ENCODE data around the gene RSL24D1.

The RSL24D1 gene

DNA sequence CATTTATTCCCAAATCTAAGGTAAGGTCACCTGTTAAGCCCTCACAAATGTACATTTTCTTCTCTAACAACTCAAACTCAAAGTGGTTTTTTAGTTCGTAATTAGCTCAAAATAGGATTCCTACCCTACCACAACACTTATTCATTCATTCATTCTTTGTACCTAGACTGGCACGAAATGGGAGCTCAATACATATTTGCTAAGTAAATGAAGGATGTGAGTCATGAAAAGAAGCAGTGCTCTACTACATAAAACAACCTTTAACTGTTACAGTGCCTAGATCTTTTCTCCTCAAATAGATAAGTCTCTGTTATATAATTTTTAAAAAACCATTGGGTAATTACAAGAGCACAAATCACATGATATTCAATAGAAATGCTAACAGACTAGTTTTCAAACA is 13.1 kb downstream of the RSL24D1 start:
- Histone ChIP-seq H3K9ac (ENCODE audit: low read length) (no peak overlapping the region), H3K4me2 (ENCODE audit: low read length) (no peak overlapping the region), H2AFZ (ENCODE audit: low read depth, low read length) (no peak overlapping the region), H3K36me3 (replicated peaks; ENCODE audit: low read depth, low read length) (peaks cover 51% of the 10 kb centered on the region), H3K4me1 (ENCODE audit: low read length) (peaks cover 8% of the 10 kb centered on the region), H3K4me3 (ENCODE audit: low read length) (no peak overlapping the region), H4K20me1 (ENCODE audit: insufficient read depth, low read length) (peaks cover 26% of the 10 kb centered on the region; the same call in 1 of the 2 replicates), H3K9me3 (ENCODE audit: insufficient read depth, low read length) (no peaks in the 10 kb centered on the region), H3K27ac (ENCODE audit: low read length) (no peak overlapping the region), H3K27me3 (ENCODE audit: low read depth, low read length) (no peaks in the 10 kb centered on the region), H3K79me2 (ENCODE audit: low read length) (peaks cover 45% of the 10 kb centered on the region)
- no peak for TF ChIP-seq CTCF (IDR thresholded peaks at IDR 0.05; ENCODE audit: low read depth, low read length)
- TF ChIP-seq EZH2phosphoT487 (IDR thresholded peaks at IDR 0.05; ENCODE audit: low read depth), result no peak

- no peak overlapping the region for H3K4me2 ChIP-seq (ENCODE audit: low read length)
- no peaks in the 10 kb centered on the region for H3K9me3 ChIP-seq (ENCODE audit: insufficient read depth, low read length)
- H4K20me1 ChIP-seq (ENCODE audit: insufficient read depth, low read length), result peaks cover 6% of the 10 kb centered on the region; the same call in 1 of the 2 replicates
- TF ChIP-seq EZH2phosphoT487 (IDR thresholded peaks at IDR 0.05; ENCODE audit: low read depth) (no peak), CTCF (IDR thresholded peaks at IDR 0.05; ENCODE audit: low read depth, low read length) (no peak)
- no peak overlapping the region for H3K4me3 ChIP-seq (ENCODE audit: low read length)
- H2AFZ ChIP-seq (ENCODE audit: low read depth, low read length), result no peak overlapping the region
- peaks cover 8% of the 10 kb centered on the region for H3K4me1 ChIP-seq (ENCODE audit: low read length)
- H3K27ac ChIP-seq (ENCODE audit: low read length), result no peak overlapping the region; the same call in 1 of the 2 replicates
- H3K36me3 ChIP-seq (replicated peaks; ENCODE audit: low read depth, low read length), result peaks cover 35% of the 10 kb centered on the region
- H3K27me3 ChIP-seq (ENCODE audit: low read depth, low read length), result no peaks in the 10 kb centered on the region
- no peak overlapping the region for H3K9ac ChIP-seq (ENCODE audit: low read length)
- peaks cover 3% of the 10 kb centered on the region; the same call in 1 of the 2 replicates for H3K79me2 ChIP-seq (ENCODE audit: low read length)
These were observed 17.6 kb downstream of the RSL24D1 start for GRCh38 chr15:55179141-55179540.

DNA sequence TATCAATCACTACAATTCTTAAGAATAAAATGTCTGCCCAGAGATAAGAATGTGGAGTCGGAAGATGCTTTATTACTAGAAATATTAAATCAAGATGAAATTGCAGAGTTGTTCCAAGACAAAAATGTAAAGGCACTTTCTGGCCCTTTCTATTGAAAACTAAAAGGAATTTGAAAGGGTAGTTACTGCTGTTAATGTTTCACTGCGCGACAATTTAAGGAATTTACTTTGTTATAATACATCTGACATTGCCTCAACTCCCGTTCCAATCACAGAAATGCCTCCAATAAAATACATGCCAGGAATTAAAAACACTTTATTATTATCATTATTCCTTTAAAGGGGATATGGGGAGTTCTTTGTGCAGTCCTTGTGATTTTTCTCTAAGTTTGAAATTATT is 26.4 kb downstream of the RSL24D1 start:
- H4K20me1 ChIP-seq (ENCODE audit: insufficient read depth, low read length), result no peaks in the 10 kb centered on the region
- H3K36me3 ChIP-seq (replicated peaks; ENCODE audit: low read depth, low read length), result peaks cover 3% of the 10 kb centered on the region
- H3K9me3 ChIP-seq (ENCODE audit: insufficient read depth, low read length), result no peaks in the 10 kb centered on the region
- H3K79me2 ChIP-seq (ENCODE audit: low read length), result no peaks in the 10 kb centered on the region
- TF ChIP-seq CTCF (IDR thresholded peaks at IDR 0.05; ENCODE audit: low read depth, low read length) (no peak), EZH2phosphoT487 (IDR thresholded peaks at IDR 0.05; ENCODE audit: low read depth) (no peak)
- H2AFZ ChIP-seq (ENCODE audit: low read depth, low read length), result no peak overlapping the region
- H3K4me3 ChIP-seq (ENCODE audit: low read length), result no peak overlapping the region
- H3K9ac ChIP-seq (ENCODE audit: low read length), result no peak overlapping the region
- H3K4me1 ChIP-seq (ENCODE audit: low read length), result no peaks in the 10 kb centered on the region
- H3K4me2 ChIP-seq (ENCODE audit: low read length), result no peak overlapping the region
- no peak overlapping the region for H3K27ac ChIP-seq (ENCODE audit: low read length)
- no peaks in the 10 kb centered on the region for H3K27me3 ChIP-seq (ENCODE audit: low read depth, low read length)

DNA sequence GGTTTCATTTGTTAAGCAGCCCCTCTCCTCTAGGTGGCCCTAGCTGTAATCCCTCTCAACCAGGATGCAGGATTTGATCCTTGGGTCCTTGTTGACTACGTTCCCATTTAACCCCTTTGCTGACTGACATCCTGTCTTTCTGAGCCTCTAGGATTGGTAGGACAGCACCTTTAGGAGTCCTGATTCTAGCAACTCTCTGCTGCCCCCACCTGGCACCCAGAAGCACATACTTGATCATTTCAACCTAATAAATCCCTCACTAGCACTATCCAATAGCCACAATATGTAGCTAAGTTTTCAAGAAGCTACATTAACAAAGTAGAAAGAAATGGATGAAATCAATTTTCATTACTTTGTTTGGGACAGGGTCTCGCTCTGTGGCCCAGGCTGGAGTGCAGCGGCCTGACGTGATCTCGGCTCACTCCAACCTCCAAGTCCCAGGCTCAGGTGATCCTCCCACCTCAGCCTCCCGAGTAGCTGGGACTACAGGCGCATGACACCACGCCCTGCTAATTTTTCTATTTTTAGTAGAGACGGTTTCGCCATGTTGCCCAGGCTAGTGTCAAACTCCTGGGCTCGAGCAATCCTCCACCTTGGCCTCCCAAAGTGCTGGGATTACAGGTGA is 28.3 kb downstream of the RSL24D1 start:
- H3K36me3 ChIP-seq (replicated peaks; ENCODE audit: low read depth, low read length), result no peaks in the 10 kb centered on the region
- no peak overlapping the region for H3K4me3 ChIP-seq (ENCODE audit: low read length)
- H3K4me1 ChIP-seq (ENCODE audit: low read length), result no peaks in the 10 kb centered on the region
- no peaks in the 10 kb centered on the region for H3K79me2 ChIP-seq (ENCODE audit: low read length)
- H3K27ac ChIP-seq (ENCODE audit: low read length), result no peak overlapping the region
- H4K20me1 ChIP-seq (ENCODE audit: insufficient read depth, low read length), result no peaks in the 10 kb centered on the region
- no peak overlapping the region for H3K9ac ChIP-seq (ENCODE audit: low read length)
- TF ChIP-seq EZH2phosphoT487 (IDR thresholded peaks at IDR 0.05; ENCODE audit: low read depth), result no peak
- peak; percentile 93 for TF ChIP-seq CTCF (IDR thresholded peaks at IDR 0.05; ENCODE audit: low read depth, low read length)
- H3K27me3 ChIP-seq (ENCODE audit: low read depth, low read length), result no peaks in the 10 kb centered on the region
- H3K4me2 ChIP-seq (ENCODE audit: low read length), result no peak overlapping the region
- no peaks in the 10 kb centered on the region for H3K9me3 ChIP-seq (ENCODE audit: insufficient read depth, low read length)
- H2AFZ ChIP-seq (ENCODE audit: low read depth, low read length), result no peak overlapping the region

All from OCI-LY3 (cell line).